SK-N-SH (cell line): ENCODE results near the gene ITPA. TPM values are rescaled to one million over a fixed set of nuclear protein-coding genes. Genes with fewer than 3 reads are reported as not detected.

ENCODE experiments used
- CTCF ChIA-PET: fragments of 300-600, 350-600 bp; formaldehyde crosslinking; extraction: SDS; loops from one replicate; lab custom pipeline; 2021; lab: Yijun Ruan, JAX
- POLR2A ChIA-PET: fragments of 350-600 bp; sonication (Branson Sonifier 250); formaldehyde crosslinking; extraction: SDS; loops from one replicate; lab custom pipeline; 2020; ENCODE audit warnings: antibody characterized with exemption, inconsistent platforms; lab: Yijun Ruan, JAX
- DNase-seq: peaks from one replicate; pipeline ENCODE4 v3.0.0; 2012
- H2AFZ ChIP-seq: fragments of 200-600 bp; sonication (generic); 2 replicates; pipeline ENCODE4 v1.8.1; 2016; ENCODE audit warnings: antibody characterized with exemption, mild to moderate bottlenecking, low read depth
- H3F3A ChIP-seq: fragments of 200-600 bp; sonication (generic); replicated peaks from 2 replicates; pipeline ENCODE3; 2016; ENCODE audit warnings: antibody characterized with exemption, mild to moderate bottlenecking; ENCODE audit not compliant: insufficient read depth
- H3K27ac ChIP-seq, 2 experiments: fragments of 200-500 bp in 1 of 2; fragments of 200-600 bp in 1 of 2; sonication (Bioruptor generic) in 1 of 2; sonication (generic), shearing (Covaris generic) in 1 of 2; 2 replicates each; pipeline versions ENCODE4 v1.5.1 to v1.6.1; 2014 to 2016; ENCODE audit warnings: low read depth in 2 of 2, inconsistent platforms in 1 of 2, low read length in 1 of 2, mild to moderate bottlenecking in 1 of 2, mixed read lengths in 1 of 2
- H3K27me3 ChIP-seq: fragments of 200-600 bp; sonication (generic), shearing (Covaris generic); 2 replicates; pipeline ENCODE4 v1.6.1; 2016; ENCODE audit warnings: mixed run types; ENCODE audit not compliant: insufficient read depth
- H3K36me3 ChIP-seq, 2 experiments: fragments of 200-500 bp in 1 of 2; fragments of 200-600 bp in 1 of 2; sonication (Bioruptor generic) in 1 of 2; sonication (generic) in 1 of 2; replicated peaks in 1 of 2; 2 replicates each; pipeline versions ENCODE3 to v1.5.1; 2014 to 2016; ENCODE audit warnings: low read length in 1 of 2, mild to moderate bottlenecking in 1 of 2; ENCODE audit not compliant: insufficient read depth in 2 of 2, control insufficient read depth in 1 of 2
- H3K4me1 ChIP-seq, 2 experiments: fragments of 200-500 bp in 1 of 2; fragments of 200-600 bp in 1 of 2; sonication (Bioruptor generic) in 1 of 2; sonication (generic), shearing (Covaris generic) in 1 of 2; 2 replicates each; pipeline versions ENCODE4 v1.5.1 to v1.6.1; 2014 to 2016; ENCODE audit warnings: low read depth in 1 of 2, low read length in 1 of 2, mixed run types in 1 of 2; ENCODE audit not compliant: insufficient read depth in 2 of 2, control insufficient read depth in 1 of 2
- H3K4me2 ChIP-seq: fragments of 200-600 bp; sonication (generic), shearing (Covaris generic); 2 replicates; pipeline ENCODE4 v1.6.1; 2017; ENCODE audit warnings: mixed run types
- H3K4me3 ChIP-seq, 2 experiments: fragments of 200-500 bp in 1 of 2; fragments of 200-600 bp in 1 of 2; sonication (Bioruptor generic) in 1 of 2; sonication (generic), shearing (Covaris generic) in 1 of 2; 2 replicates each; pipeline versions ENCODE4 v1.5.1 to v1.8.1; 2014 to 2016; ENCODE audit warnings: low read depth in 2 of 2, inconsistent platforms in 1 of 2, low read length in 1 of 2, mild to moderate bottlenecking in 1 of 2, mixed read lengths in 1 of 2, moderate library complexity in 1 of 2
- H3K79me2 ChIP-seq: fragments of 200-600 bp; sonication (generic); 2 replicates; pipeline ENCODE4 v1.8.1; 2017; ENCODE audit warnings: mild to moderate bottlenecking; ENCODE audit not compliant: insufficient read depth
- H3K9ac ChIP-seq: fragments of 200-600 bp; sonication (generic); 2 replicates; pipeline ENCODE4 v1.6.1; 2017; ENCODE audit warnings: mixed run types
- H3K9me2 ChIP-seq: fragments of 200-600 bp; sonication (generic); 2 replicates; pipeline ENCODE4 v1.6.1; 2017; ENCODE audit warnings: mixed run types
- H3K9me3 ChIP-seq: fragments of 200-600 bp; sonication (generic); 2 replicates; pipeline ENCODE4 v1.6.1; 2017; ENCODE audit warnings: mixed run types, mild to moderate bottlenecking, moderate library complexity
- H4K20me1 ChIP-seq: fragments of 200-600 bp; sonication (generic); 2 replicates; pipeline ENCODE4 v1.6.1; 2017; ENCODE audit warnings: mild to moderate bottlenecking, mixed run types; ENCODE audit not compliant: insufficient read depth
- CHD2 ChIP-seq: fragments of 150-350 bp; IDR thresholded peaks from 2 replicates; pipeline ENCODE4 v1.6.1; 2018; ENCODE audit warnings: low read length; ENCODE audit not compliant: partially characterized antibody
- CTCF ChIP-seq: fragments of 200-600 bp; sonication (generic); IDR thresholded peaks from 2 replicates; pipeline ENCODE4 v1.6.1; 2017; ENCODE audit warnings: antibody characterized with exemption, mild to moderate bottlenecking, moderate library complexity
- ELF1 ChIP-seq: IDR thresholded peaks from 2 replicates; pipeline ENCODE4 v1.4.0; 2012
- EZH2phosphoT487 ChIP-seq: fragments of 200-600 bp; sonication (generic); IDR thresholded peaks from 2 replicates; pipeline ENCODE4 v1.6.1; 2017; ENCODE audit warnings: low read depth, mixed run types, mild to moderate bottlenecking, antibody characterized with exemption, moderate library complexity, borderline replicate concordance
- FOXJ3 ChIP-seq: sonication (generic); formaldehyde crosslinking; IDR thresholded peaks from 2 replicates; pipeline ENCODE4 v1.5.1; 2020; ENCODE audit warnings: mild to moderate bottlenecking, missing genetic modification reagents
- FOXM1 ChIP-seq: IDR thresholded peaks from 2 replicates; pipeline ENCODE4 v1.4.0; 2012; ENCODE audit warnings: low read depth, mild to moderate bottlenecking
- GABPA ChIP-seq: IDR thresholded peaks from 2 replicates; pipeline ENCODE4 v1.4.0; 2012; ENCODE audit warnings: low read depth, mild to moderate bottlenecking
- GATA2 ChIP-seq: sonication (generic); formaldehyde crosslinking; IDR thresholded peaks from 2 replicates; pipeline ENCODE4 v1.5.0; 2020; ENCODE audit warnings: mild to moderate bottlenecking, missing genetic modification reagents
- NFIC ChIP-seq: IDR thresholded peaks from 2 replicates; pipeline ENCODE4 v1.4.0; 2012; ENCODE audit warnings: borderline replicate concordance
- PBX3 ChIP-seq: IDR thresholded peaks from 2 replicates; pipeline ENCODE4; 2012
- POLR2AphosphoS5 ChIP-seq: IDR thresholded peaks from 2 replicates; pipeline ENCODE4 v1.6.1; 2012; ENCODE audit warnings: low read depth, low read length
- RAD21 ChIP-seq: IDR thresholded peaks from 2 replicates; pipeline ENCODE4 v1.6.1; 2012; ENCODE audit warnings: mild to moderate bottlenecking, low read length
- RCOR1 ChIP-seq: fragments of 150-350 bp; IDR thresholded peaks from 2 replicates; pipeline ENCODE4 v1.6.1; 2017; ENCODE audit warnings: antibody characterized with exemption, low read length
- RFX5 ChIP-seq: IDR thresholded peaks from 2 replicates; pipeline ENCODE4 v1.6.1; 2012; ENCODE audit warnings: mild to moderate bottlenecking, improper control_type of control experiment, low read length
- RXRA ChIP-seq: IDR thresholded peaks from 2 replicates; pipeline ENCODE4 v1.4.0; 2012; ENCODE audit warnings: low read depth, mild to moderate bottlenecking, borderline replicate concordance
- TAF1 ChIP-seq: IDR thresholded peaks from 2 replicates; pipeline ENCODE4 v1.6.1; 2012; ENCODE audit warnings: low read depth, mild to moderate bottlenecking, low read length, moderate library complexity, borderline replicate concordance
- TCF12 ChIP-seq: IDR thresholded peaks from 2 replicates; pipeline ENCODE4 v1.4.0; 2012
- YY1 ChIP-seq: IDR thresholded peaks from 2 replicates; pipeline ENCODE4 v1.4.0; 2012; ENCODE audit warnings: low read depth, mild to moderate bottlenecking
- WGBS: methylation state at CpG from one replicate; pipeline ENCODE4 v1.1.6; 2017; ENCODE audit warnings: low lambda C conversion rate; 5-methylcytosine and 5-hydroxymethylcytosine counted together
- polyA plus RNA-seq, 3 experiments: library from polyadenylated mRNA; depleted of rRNA; stranded (reverse); fragments of >200 nt; gene quantifications; 2 replicates each; pipeline ENCODE4 v1.2.3, GENCODE V29; 2012
- TF ChIP-seq, protein P1 (sequence below): IDR thresholded peaks from 2 replicates; pipeline ENCODE4 v1.4.0; 2012; ENCODE audit warnings: low read depth, borderline replicate concordance
- TF ChIP-seq, protein P2 (sequence below): IDR thresholded peaks from 2 replicates; pipeline ENCODE4 v1.4.0; 2012; ENCODE audit warnings: low read depth

The ITPA gene
- polyA plus RNA-seq, 1 of the 3 experiments (the other 2 are of a cell fraction) = 66.7 TPM

GRCh38 chr20:3167738-3168078 lies 41.6 kb upstream of the ITPA start:
- Histone ChIP-seq H3K27ac (no peak overlapping the region), H3K4me3 (no peak overlapping the region), H3F3A (no peaks in the 10 kb centered on the region), H3K9ac (no peak overlapping the region), H2AFZ (no peak overlapping the region), H3K36me3 (no peaks in the 10 kb centered on the region), H3K27me3 (no peaks in the 10 kb centered on the region), H4K20me1 (no peaks in the 10 kb centered on the region), H3K9me2 (no peaks in the 10 kb centered on the region), H3K9me3 (no peaks in the 10 kb centered on the region), H3K4me2 (no peak overlapping the region), H3K79me2 (no peaks in the 10 kb centered on the region), H3K4me1 (peaks cover 0 to 11% of the 10 kb centered on the region in 2 experiments; a peak in 1 of 4 replicates)
- CTCF ChIA-PET = interaction anchor here (0.6 kb wide), 1 partner anchor 23 kb away, joined by 3 read pairs; no protein-coding TSS in a partner anchor
- TF ChIP-seq FOXM1 (no peak), TAF1 (no peak), YY1 (no peak), PBX3 (no peak), RCOR1 (no peak), RXRA (no peak), FOXJ3 (no peak), GABPA (no peak), CHD2 (no peak)
- TF ChIP-seq, protein P1, sequence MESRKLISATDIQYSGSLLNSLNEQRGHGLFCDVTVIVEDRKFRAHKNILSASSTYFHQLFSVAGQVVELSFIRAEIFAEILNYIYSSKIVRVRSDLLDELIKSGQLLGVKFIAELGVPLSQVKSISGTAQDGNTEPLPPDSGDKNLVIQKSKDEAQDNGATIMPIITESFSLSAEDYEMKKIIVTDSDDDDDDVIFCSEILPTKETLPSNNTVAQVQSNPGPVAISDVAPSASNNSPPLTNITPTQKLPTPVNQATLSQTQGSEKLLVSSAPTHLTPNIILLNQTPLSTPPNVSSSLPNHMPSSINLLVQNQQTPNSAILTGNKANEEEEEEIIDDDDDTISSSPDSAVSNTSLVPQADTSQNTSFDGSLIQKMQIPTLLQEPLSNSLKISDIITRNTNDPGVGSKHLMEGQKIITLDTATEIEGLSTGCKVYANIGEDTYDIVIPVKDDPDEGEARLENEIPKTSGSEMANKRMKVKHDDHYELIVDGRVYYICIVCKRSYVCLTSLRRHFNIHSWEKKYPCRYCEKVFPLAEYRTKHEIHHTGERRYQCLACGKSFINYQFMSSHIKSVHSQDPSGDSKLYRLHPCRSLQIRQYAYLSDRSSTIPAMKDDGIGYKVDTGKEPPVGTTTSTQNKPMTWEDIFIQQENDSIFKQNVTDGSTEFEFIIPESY = no peak
- WGBS = 92% methylated on average over 17 of the region's 25 CpGs
- POLR2A ChIA-PET = no interaction called here
- no peak for DNase-seq

GRCh38 chr20:3168079-3168828 lies 41.0 kb upstream of the ITPA start:
- no peaks in the 10 kb centered on the region for H3K79me2 ChIP-seq
- no peak overlapping the region for H3K4me2 ChIP-seq
- H3K27me3 ChIP-seq = no peaks in the 10 kb centered on the region
- ChIA-PET CTCF (interaction anchor here (0.6 kb wide), 1 partner anchor 23 kb away, joined by 3 read pairs; no protein-coding TSS in a partner anchor), POLR2A (no interaction called here)
- H3K36me3 ChIP-seq = no peaks in the 10 kb centered on the region
- H3K9me2 ChIP-seq = no peaks in the 10 kb centered on the region
- 86% methylated on average over 9 of the region's 39 CpGs for WGBS
- peaks cover 0 to 12% of the 10 kb centered on the region in 2 experiments; a peak in 1 of 4 replicates for H3K4me1 ChIP-seq
- H3K27ac ChIP-seq = no peak overlapping the region
- H3K4me3 ChIP-seq = no peak overlapping the region
- no peaks in the 10 kb centered on the region for H4K20me1 ChIP-seq
- no peak overlapping the region for H2AFZ ChIP-seq
- H3F3A ChIP-seq = no peaks in the 10 kb centered on the region
- H3K9ac ChIP-seq = no peak overlapping the region
- no peaks in the 10 kb centered on the region for H3K9me3 ChIP-seq
- peak; percentile 44 for DNase-seq
- TF ChIP-seq CTCF = no peak
- no peak for TF ChIP-seq EZH2phosphoT487
- no peak for TF ChIP-seq PBX3
- no peak for TF ChIP-seq ELF1
- no peak for TF ChIP-seq NFIC
- TF ChIP-seq, protein P2, sequence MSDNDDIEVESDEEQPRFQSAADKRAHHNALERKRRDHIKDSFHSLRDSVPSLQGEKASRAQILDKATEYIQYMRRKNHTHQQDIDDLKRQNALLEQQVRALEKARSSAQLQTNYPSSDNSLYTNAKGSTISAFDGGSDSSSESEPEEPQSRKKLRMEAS = no peak
- TF ChIP-seq GATA2 = no peak
- TF ChIP-seq YY1 = no peak
- no peak for TF ChIP-seq TCF12
- TF ChIP-seq POLR2AphosphoS5 = no peak
- TF ChIP-seq, protein P1 = no peak
- TF ChIP-seq RFX5 = no peak
- TF ChIP-seq RAD21 = no peak
